GM19324 (cell line): Measurements from ENCODE around the gene ABHD15.

Source experiments
- ATAC-seq: cut with Tn5 transposase; IDR thresholded peaks from one replicate; pipeline ENCODE4 v1.9.1; 2021; ENCODE audit warnings: mild to moderate bottlenecking, moderate library complexity; ENCODE audit not compliant: unreplicated experiment, low FRiP score

ABHD15 gene

GRCh38 chr17:29566473-29567303, at the start of gene ABHD15:
Gene ABHD15, minus strand, starts transcription at chr17:29567037. Its CDS starts 71 bp downstream, at chr17:29566966.
- ATAC-seq = peak; percentile 40

GRCh38 chr17:29615492-29616299, 48.9 kb upstream of the ABHD15 start:
- peak; percentile 73 for ATAC-seq

- ATAC-seq = no peak
Measured at GRCh38 chr17:29615048-29615385, 48.2 kb upstream of the ABHD15 start.

GRCh38 chr17:29614349-29615047, 47.7 kb upstream of the ABHD15 start:
- ATAC-seq = no peak

GRCh38 chr17:29613856-29614255, 47.0 kb upstream of the ABHD15 start:
- no peak for ATAC-seq

- ATAC-seq = no peak
Measured at GRCh38 chr17:29613352-29613837, 46.6 kb upstream of the ABHD15 start.

GRCh38 chr17:29612404-29613280, 45.8 kb upstream of the ABHD15 start:
- no peak for ATAC-seq

- no peak for ATAC-seq
Measured at GRCh38 chr17:29612094-29612403, 45.2 kb upstream of the ABHD15 start.

- no peak for ATAC-seq
Measured at GRCh38 chr17:29611351-29612093, 44.7 kb upstream of the ABHD15 start.

GRCh38 chr17:29610395-29610794, 43.6 kb upstream of the ABHD15 start:
- no peak for ATAC-seq

GRCh38 chr17:29608986-29609385, 42.1 kb upstream of the ABHD15 start:
- ATAC-seq = no peak

GRCh38 chr17:29607557-29608195, 40.8 kb upstream of the ABHD15 start:
- ATAC-seq = no peak

- no peak for ATAC-seq
Measured at GRCh38 chr17:29603109-29603674, 36.4 kb upstream of the ABHD15 start.

- no peak for ATAC-seq
Measured at GRCh38 chr17:29597361-29598172, 30.7 kb upstream of the ABHD15 start.

GRCh38 chr17:29596811-29597210, 30.0 kb upstream of the ABHD15 start:
- ATAC-seq = no peak

- no peak for ATAC-seq
Measured at GRCh38 chr17:29595943-29596774, 29.3 kb upstream of the ABHD15 start.
